ENCODE data around the gene OSBPL2. TPM values are rescaled to one million over a fixed set of nuclear protein-coding genes. Genes with fewer than 3 reads are reported as not detected.

The OSBPL2 gene
- total RNA-seq, 4 donors from 2014 or later: 52.8 to 86.7 (median 64.2) TPM

- no peaks in the 10 kb centered on the region for H3K4me1 ChIP-seq
- H3K27me3 ChIP-seq: no peaks in the 10 kb centered on the region
- DNase-seq: no peak
- no peak overlapping the region for H3K27ac ChIP-seq
- H3K9me3 ChIP-seq: no peaks in the 10 kb centered on the region
- peaks cover 0 to 84% (median 3%) of the 10 kb centered on the region in 3 donors for H3K36me3 ChIP-seq
- no peak overlapping the region for H3K4me3 ChIP-seq
- no peak for TF ChIP-seq CTCF (IDR thresholded peaks at IDR 0.05)
- no peak for TF ChIP-seq POLR2A (IDR thresholded peaks at IDR 0.05)
Measured at GRCh38 chr20:62289131-62289530, 50.8 kb downstream of the OSBPL2 start.

GRCh38 chr20:62289898-62290297 lies 51.6 kb downstream of the OSBPL2 start:
- no peak overlapping the region for H3K4me3 ChIP-seq
- H3K27me3 ChIP-seq: no peaks in the 10 kb centered on the region
- no peak for DNase-seq
- peaks cover 0 to 85% (median 3%) of the 10 kb centered on the region in 3 donors for H3K36me3 ChIP-seq
- no peaks in the 10 kb centered on the region for H3K9me3 ChIP-seq
- no peak for TF ChIP-seq POLR2A (IDR thresholded peaks at IDR 0.05)
- no peak overlapping the region for H3K27ac ChIP-seq
- no peaks in the 10 kb centered on the region for H3K4me1 ChIP-seq

GRCh38 chr20:62291251-62292066 lies 53.1 kb downstream of the OSBPL2 start:
- H3K27ac ChIP-seq: no peak overlapping the region
- H3K36me3 ChIP-seq: peaks cover 0 to 85% (median 3%) of the 10 kb centered on the region in 3 donors
- H3K27me3 ChIP-seq: no peaks in the 10 kb centered on the region
- no peak overlapping the region for H3K4me3 ChIP-seq
- TF ChIP-seq POLR2A (IDR thresholded peaks at IDR 0.05) (no peak), CTCF (IDR thresholded peaks at IDR 0.05) (no peak)
- no peaks in the 10 kb centered on the region for H3K9me3 ChIP-seq
- no peaks in the 10 kb centered on the region for H3K4me1 ChIP-seq
- no peak for DNase-seq

GRCh38 chr20:62292108-62292507 lies 53.8 kb downstream of the OSBPL2 start:
- DNase-seq: no peak
- no peaks in the 10 kb centered on the region for H3K4me1 ChIP-seq
- no peaks in the 10 kb centered on the region for H3K9me3 ChIP-seq
- TF ChIP-seq CTCF (IDR thresholded peaks at IDR 0.05) (no peak), POLR2A (IDR thresholded peaks at IDR 0.05) (no peak)
- H3K27ac ChIP-seq: no peak overlapping the region
- no peak overlapping the region for H3K4me3 ChIP-seq
- peaks cover 0 to 85% (median 3%) of the 10 kb centered on the region in 3 donors for H3K36me3 ChIP-seq
- H3K27me3 ChIP-seq: no peaks in the 10 kb centered on the region

- H3K36me3 ChIP-seq: peaks cover 0 to 77% (median 3%) of the 10 kb centered on the region in 3 donors
Measured at GRCh38 chr20:62293111-62293784, 54.9 kb downstream of the OSBPL2 start.

More at GRCh38 chr20:62293111-62293784, 54.9 kb downstream of the OSBPL2 start:
- no peaks in the 10 kb centered on the region for H3K27me3 ChIP-seq
- H3K4me1 ChIP-seq: no peaks in the 10 kb centered on the region
- H3K27ac ChIP-seq: no peak overlapping the region
- no peak for DNase-seq
- H3K9me3 ChIP-seq: no peaks in the 10 kb centered on the region
- TF ChIP-seq POLR2A (IDR thresholded peaks at IDR 0.05) (no peak), CTCF (IDR thresholded peaks at IDR 0.05) (no peak)
- no peak overlapping the region for H3K4me3 ChIP-seq
